Liver (tissue), 9 donors: ENCODE data around the gene RBMS3. TPM values are rescaled to one million over a fixed set of nuclear protein-coding genes. Genes with fewer than 3 reads are reported as not detected.

Experiments
- DNase-seq: peaks from one replicate; pipeline ENCODE4 v3.0.0-alpha.2; 2017; ENCODE audit warnings: low spot score
- H3K27ac ChIP-seq, 2 donors: one replicate each; pipeline ENCODE4 v1.7.0; 2013; ENCODE audit warnings: inconsistent platforms in 2 of 2, low read length in 2 of 2, control low read depth in 1 of 2, low read depth in 1 of 2, mild to moderate bottlenecking in 1 of 2
- H3K27me3 ChIP-seq, 4 donors: one replicate each; pipeline versions ENCODE4 v1.6.1 to v1.7.0; 2013; ENCODE audit warnings: low read length in 3 of 4, inconsistent platforms in 1 of 4, mild to moderate bottlenecking in 1 of 4, moderate library complexity in 1 of 4; ENCODE audit not compliant: control insufficient read depth in 4 of 4, insufficient read depth in 4 of 4
- H3K36me3 ChIP-seq, 4 donors: one replicate each; pipeline versions ENCODE4 v1.6.1 to v1.7.0; 2013; ENCODE audit warnings: low read length in 3 of 4, mild to moderate bottlenecking in 3 of 4, low read depth in 1 of 4, moderate library complexity in 1 of 4; ENCODE audit not compliant: control insufficient read depth in 4 of 4, insufficient read depth in 3 of 4
- H3K4me1 ChIP-seq, 4 donors: one replicate each; pipeline versions ENCODE4 v1.6.1 to v1.7.0; 2013; ENCODE audit warnings: low read length in 3 of 4, mild to moderate bottlenecking in 3 of 4, moderate library complexity in 1 of 4; ENCODE audit not compliant: control insufficient read depth in 4 of 4, insufficient read depth in 4 of 4
- H3K4me3 ChIP-seq, 3 donors: one replicate each; pipeline versions ENCODE4 v1.6.1 to v1.7.0; 2013; ENCODE audit warnings: low read length in 3 of 3, control low read depth in 1 of 3, low read depth in 1 of 3, mild to moderate bottlenecking in 1 of 3
- H3K9ac ChIP-seq, 2 donors: one replicate each; pipeline ENCODE4 v1.7.0; 2013; ENCODE audit warnings: low read length in 2 of 2, mild to moderate bottlenecking in 2 of 2, moderate library complexity in 2 of 2, control low read depth in 1 of 2, low read depth in 1 of 2
- H3K9me3 ChIP-seq, 4 donors: one replicate each; pipeline versions ENCODE4 v1.6.1 to v1.7.0; 2013; ENCODE audit warnings: low read length in 3 of 4; ENCODE audit not compliant: control insufficient read depth in 4 of 4
- ATF3 ChIP-seq: IDR thresholded peaks from 2 replicates; pipeline ENCODE4 v1.6.1; 2016; ENCODE audit warnings: antibody characterized with exemption
- EGR1 ChIP-seq, 2 donors: IDR thresholded peaks; 2 replicates each; pipeline ENCODE4 v1.6.1; 2016 to 2018; ENCODE audit warnings: antibody characterized with exemption in 2 of 2, low read depth in 2 of 2
- FOXA1 ChIP-seq: IDR thresholded peaks from 2 replicates; pipeline ENCODE4 v1.6.1; 2016; ENCODE audit warnings: antibody characterized with exemption
- FOXA2 ChIP-seq: IDR thresholded peaks from 2 replicates; pipeline ENCODE4 v1.6.1; 2016; ENCODE audit warnings: antibody characterized with exemption
- GABPA ChIP-seq, 2 donors: IDR thresholded peaks in 1 of 2; conservative IDR thresholded peaks in 1 of 2; 2 replicates each; pipeline ENCODE4 v1.6.1; 2016; ENCODE audit warnings: antibody characterized with exemption in 2 of 2, mild to moderate bottlenecking in 1 of 2, moderate library complexity in 1 of 2
- HNF4A ChIP-seq, 2 donors: conservative IDR thresholded peaks; 2 replicates each; pipeline ENCODE4 v1.6.1; 2016; ENCODE audit warnings: antibody characterized with exemption in 2 of 2, mild to moderate bottlenecking in 2 of 2
- SP1 ChIP-seq: IDR thresholded peaks from 2 replicates; pipeline ENCODE4 v1.6.1; 2018; ENCODE audit warnings: antibody characterized with exemption, mild to moderate bottlenecking
- TAF1 ChIP-seq: conservative IDR thresholded peaks from 2 replicates; pipeline ENCODE4 v1.6.1; 2016; ENCODE audit warnings: antibody characterized with exemption, mild to moderate bottlenecking
- YY1 ChIP-seq: IDR thresholded peaks from 2 replicates; pipeline ENCODE4 v1.6.1; 2016; ENCODE audit warnings: antibody characterized with exemption, mild to moderate bottlenecking
- ZBTB33 ChIP-seq: IDR thresholded peaks from 2 replicates; pipeline ENCODE4 v1.6.1; 2016; ENCODE audit warnings: antibody characterized with exemption
- WGBS: extraction: QIAGEN DNeasy Blood & Tissue Kit; methylation state at CpG from one replicate; pipeline ENCODE4 v1.1.7; 2013; 5-methylcytosine and 5-hydroxymethylcytosine counted together
- polyA plus RNA-seq, 2 donors: library from polyadenylated mRNA; stranded (reverse) in 1 of 2; unstranded in 1 of 2; fragments of 200-250 nt in 1 of 2; fragments of >200 nt in 1 of 2; fragmentation: Nextera tagmentation in 1 of 2; extraction: Ambion mirVana in 1 of 2; gene quantifications; one replicate each; pipeline versions ENCODE4 v1.2.1 to v1.2.3, GENCODE V29; 2013 to 2015
- total RNA-seq, 2 donors: library from RNA; depleted of rRNA; stranded (reverse); fragments of >200 nt; gene quantifications; one replicate each; pipeline ENCODE4 v1.2.3, GENCODE V29; 2014
- TF ChIP-seq, protein P1 (sequence below): fragments of 150-350 bp; IDR thresholded peaks from 2 replicates; pipeline ENCODE4 v1.5.1; 2017; ENCODE audit warnings: improper control_type of control experiment, low read depth, low read length; ENCODE audit not compliant: missing input control
- TF ChIP-seq, protein P2 (sequence below): IDR thresholded peaks from 2 replicates; pipeline ENCODE4 v1.6.1; 2016; ENCODE audit warnings: antibody characterized with exemption, mild to moderate bottlenecking
- donor health status: healthy.
- donor health status: healthy.
- donor health status: healthy.
- donor health status: healthy.
- donor health status: healthy.

The RBMS3 gene
- total and polyA plus RNA-seq, 4 donors: 1.2 to 14.9 (median 9.3) TPM

- no peak overlapping the region for H3K4me3 ChIP-seq
- peaks cover 0 to 3% (median 0%) of the 10 kb centered on the region in 4 donors for H3K27me3 ChIP-seq
- H3K4me1 ChIP-seq: no peaks in the 10 kb centered on the region
- no peak overlapping the region for H3K27ac ChIP-seq
- TF ChIP-seq, protein P1, sequence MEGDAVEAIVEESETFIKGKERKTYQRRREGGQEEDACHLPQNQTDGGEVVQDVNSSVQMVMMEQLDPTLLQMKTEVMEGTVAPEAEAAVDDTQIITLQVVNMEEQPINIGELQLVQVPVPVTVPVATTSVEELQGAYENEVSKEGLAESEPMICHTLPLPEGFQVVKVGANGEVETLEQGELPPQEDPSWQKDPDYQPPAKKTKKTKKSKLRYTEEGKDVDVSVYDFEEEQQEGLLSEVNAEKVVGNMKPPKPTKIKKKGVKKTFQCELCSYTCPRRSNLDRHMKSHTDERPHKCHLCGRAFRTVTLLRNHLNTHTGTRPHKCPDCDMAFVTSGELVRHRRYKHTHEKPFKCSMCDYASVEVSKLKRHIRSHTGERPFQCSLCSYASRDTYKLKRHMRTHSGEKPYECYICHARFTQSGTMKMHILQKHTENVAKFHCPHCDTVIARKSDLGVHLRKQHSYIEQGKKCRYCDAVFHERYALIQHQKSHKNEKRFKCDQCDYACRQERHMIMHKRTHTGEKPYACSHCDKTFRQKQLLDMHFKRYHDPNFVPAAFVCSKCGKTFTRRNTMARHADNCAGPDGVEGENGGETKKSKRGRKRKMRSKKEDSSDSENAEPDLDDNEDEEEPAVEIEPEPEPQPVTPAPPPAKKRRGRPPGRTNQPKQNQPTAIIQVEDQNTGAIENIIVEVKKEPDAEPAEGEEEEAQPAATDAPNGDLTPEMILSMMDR: no peak
- H3K9me3 ChIP-seq: no peaks in the 10 kb centered on the region
- no peak overlapping the region for H3K9ac ChIP-seq
- WGBS: 94% methylated on average over 2 of the region's 2 CpGs
- H3K36me3 ChIP-seq: no peaks in the 10 kb centered on the region
- DNase-seq: no peak
Observed at GRCh38 chr3:29555590-29555989, 274.7 kb downstream of the RBMS3 start.

GRCh38 chr3:29557186-29557585 lies 276.3 kb downstream of the RBMS3 start:
- Histone ChIP-seq H3K9me3 (no peaks in the 10 kb centered on the region), H3K9ac (no peak overlapping the region), H3K4me3 (no peak overlapping the region), H3K27me3 (peaks cover 0 to 3% (median 0%) of the 10 kb centered on the region in 4 donors), H3K36me3 (no peaks in the 10 kb centered on the region), H3K4me1 (no peaks in the 10 kb centered on the region), H3K27ac (no peak overlapping the region)
- TF ChIP-seq ZBTB33 (no peak), TAF1 (no peak), EGR1 (IDR thresholded peaks at IDR 0.05; ENCODE audit: low read depth in 2 of 2) (no peak), FOXA1 (no peak), ATF3 (no peak), FOXA2 (no peak), SP1 (no peak), YY1 (no peak), GABPA (IDR thresholded peaks at IDR 0.05 in 1 of 2, conservative IDR thresholded peaks at IDR 0.05 in 1 of 2) (no peak), HNF4A (conservative IDR thresholded peaks at IDR 0.05) (no peak)
- TF ChIP-seq, protein P1: no peak
- TF ChIP-seq, protein P2, sequence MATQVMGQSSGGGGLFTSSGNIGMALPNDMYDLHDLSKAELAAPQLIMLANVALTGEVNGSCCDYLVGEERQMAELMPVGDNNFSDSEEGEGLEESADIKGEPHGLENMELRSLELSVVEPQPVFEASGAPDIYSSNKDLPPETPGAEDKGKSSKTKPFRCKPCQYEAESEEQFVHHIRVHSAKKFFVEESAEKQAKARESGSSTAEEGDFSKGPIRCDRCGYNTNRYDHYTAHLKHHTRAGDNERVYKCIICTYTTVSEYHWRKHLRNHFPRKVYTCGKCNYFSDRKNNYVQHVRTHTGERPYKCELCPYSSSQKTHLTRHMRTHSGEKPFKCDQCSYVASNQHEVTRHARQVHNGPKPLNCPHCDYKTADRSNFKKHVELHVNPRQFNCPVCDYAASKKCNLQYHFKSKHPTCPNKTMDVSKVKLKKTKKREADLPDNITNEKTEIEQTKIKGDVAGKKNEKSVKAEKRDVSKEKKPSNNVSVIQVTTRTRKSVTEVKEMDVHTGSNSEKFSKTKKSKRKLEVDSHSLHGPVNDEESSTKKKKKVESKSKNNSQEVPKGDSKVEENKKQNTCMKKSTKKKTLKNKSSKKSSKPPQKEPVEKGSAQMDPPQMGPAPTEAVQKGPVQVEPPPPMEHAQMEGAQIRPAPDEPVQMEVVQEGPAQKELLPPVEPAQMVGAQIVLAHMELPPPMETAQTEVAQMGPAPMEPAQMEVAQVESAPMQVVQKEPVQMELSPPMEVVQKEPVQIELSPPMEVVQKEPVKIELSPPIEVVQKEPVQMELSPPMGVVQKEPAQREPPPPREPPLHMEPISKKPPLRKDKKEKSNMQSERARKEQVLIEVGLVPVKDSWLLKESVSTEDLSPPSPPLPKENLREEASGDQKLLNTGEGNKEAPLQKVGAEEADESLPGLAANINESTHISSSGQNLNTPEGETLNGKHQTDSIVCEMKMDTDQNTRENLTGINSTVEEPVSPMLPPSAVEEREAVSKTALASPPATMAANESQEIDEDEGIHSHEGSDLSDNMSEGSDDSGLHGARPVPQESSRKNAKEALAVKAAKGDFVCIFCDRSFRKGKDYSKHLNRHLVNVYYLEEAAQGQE: no peak
- WGBS: 83% methylated on average over 2 of the region's 2 CpGs
- DNase-seq: no peak
